ENCODE results near the gene SPC24.
"Not testable (repeated sequence)": the region's sequence is repeated elsewhere in the genome, so short reads cannot be mapped to it uniquely, and the experiment has no call there.

Gene SPC24

GRCh38 chr19:11191934-11192333 lies 36.4 kb upstream of the SPC24 start:
- DNase-seq = no peak

GRCh38 chr19:11191273-11191755 lies 35.7 kb upstream of the SPC24 start:
- no peak for DNase-seq

DNA sequence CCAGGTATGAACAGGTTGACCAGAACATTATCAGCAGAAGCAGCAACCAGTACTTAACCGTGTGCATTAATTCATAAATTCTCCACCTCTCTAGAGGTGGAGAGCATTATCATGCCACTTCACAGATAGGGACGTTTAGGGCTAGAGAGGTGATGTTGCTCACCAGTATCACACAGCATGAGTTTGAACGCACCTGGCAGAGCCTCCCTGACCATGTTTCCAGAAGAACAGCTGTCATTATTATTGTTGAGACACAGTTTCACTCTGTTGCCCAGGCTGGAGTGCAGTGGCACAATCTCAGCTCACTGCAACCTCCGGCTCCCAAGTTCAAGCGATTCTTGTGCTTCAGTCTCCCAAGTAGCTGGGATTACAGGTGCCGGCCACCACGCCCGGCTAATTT lies 34.9 kb upstream of the SPC24 start:
- no peak for DNase-seq

- no peak for DNase-seq
Measured at GRCh38 chr19:11187441-11187840, 31.9 kb upstream of the SPC24 start.

- DNase-seq = no peak
Measured at GRCh38 chr19:11182994-11183393, 27.4 kb upstream of the SPC24 start.

DNA sequence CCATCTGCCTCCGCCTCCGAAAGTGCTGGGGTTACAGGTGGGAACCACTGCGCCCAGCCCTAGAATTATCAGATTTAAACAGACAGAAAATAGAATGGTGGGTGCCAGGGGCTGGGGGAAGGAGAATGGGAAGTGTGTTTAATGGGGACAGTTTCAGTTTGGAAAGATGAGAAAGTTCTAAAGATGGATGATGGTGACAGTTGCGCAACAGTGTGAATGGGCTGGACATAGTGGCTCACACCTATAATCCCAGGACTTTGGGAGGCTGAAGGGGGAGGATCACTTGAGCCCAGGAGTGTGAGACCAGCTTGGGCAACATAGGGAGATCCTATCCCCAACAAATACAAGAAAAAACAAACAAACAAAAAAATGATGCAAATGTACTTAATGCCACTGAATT lies 25.9 kb upstream of the SPC24 start:
- no peak for DNase-seq

DNA sequence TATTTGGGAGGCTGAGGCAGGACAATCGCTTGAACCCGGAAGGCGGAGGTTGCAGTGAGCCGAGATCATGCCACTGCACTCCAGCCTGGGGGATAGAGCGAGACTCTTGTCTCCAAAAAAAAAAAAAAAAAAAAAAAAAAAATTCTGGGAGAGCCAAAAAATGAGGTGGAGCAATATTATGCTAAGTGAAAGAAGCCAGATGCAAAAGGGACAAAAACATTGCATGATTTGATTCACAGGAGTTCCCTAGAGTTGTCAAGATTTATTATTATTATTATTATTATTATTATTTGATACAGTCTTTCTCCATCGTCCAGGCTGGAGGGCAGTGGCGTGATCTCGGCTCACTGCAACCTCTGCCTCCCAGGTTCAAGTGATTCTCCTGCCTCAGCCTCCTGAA lies 25.4 kb upstream of the SPC24 start:
- DNase-seq = not testable (repeated sequence)

DNA sequence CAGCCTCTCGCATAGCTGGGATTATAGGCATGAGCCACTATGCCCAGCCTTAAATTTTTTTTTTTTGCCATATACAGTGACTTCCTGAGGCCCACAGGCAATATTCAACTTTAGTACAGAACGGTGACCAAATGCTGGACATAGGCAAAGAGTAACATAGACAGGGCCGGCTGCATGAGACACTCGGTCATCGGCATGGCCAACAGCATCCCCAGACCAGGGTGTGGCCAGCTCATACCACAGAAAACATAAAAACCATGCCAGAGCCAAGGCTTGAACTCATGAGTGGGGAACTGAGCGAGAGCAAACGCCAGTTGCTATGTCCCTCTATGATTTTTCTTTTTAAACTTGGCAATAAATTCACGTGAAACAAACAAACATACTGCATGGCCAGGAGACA lies 24.8 kb upstream of the SPC24 start:
- DNase-seq = no peak

GRCh38 chr19:11179716-11180297 lies 24.2 kb upstream of the SPC24 start:
- no peak for DNase-seq

GRCh38 chr19:11179145-11179465 lies 23.5 kb upstream of the SPC24 start:
- DNase-seq = not testable (repeated sequence)

GRCh38 chr19:11177592-11177991 lies 22.0 kb upstream of the SPC24 start:
- no peak for DNase-seq

GRCh38 chr19:11176466-11177193 lies 21.0 kb upstream of the SPC24 start:
- no peak for DNase-seq

GRCh38 chr19:11175920-11176319 lies 20.3 kb upstream of the SPC24 start:
- DNase-seq = no peak

GRCh38 chr19:11174336-11174735 lies 18.8 kb upstream of the SPC24 start:
- no peak for DNase-seq

GRCh38 chr19:11173516-11174155 lies 18.1 kb upstream of the SPC24 start:
- DNase-seq = no peak

DNA sequence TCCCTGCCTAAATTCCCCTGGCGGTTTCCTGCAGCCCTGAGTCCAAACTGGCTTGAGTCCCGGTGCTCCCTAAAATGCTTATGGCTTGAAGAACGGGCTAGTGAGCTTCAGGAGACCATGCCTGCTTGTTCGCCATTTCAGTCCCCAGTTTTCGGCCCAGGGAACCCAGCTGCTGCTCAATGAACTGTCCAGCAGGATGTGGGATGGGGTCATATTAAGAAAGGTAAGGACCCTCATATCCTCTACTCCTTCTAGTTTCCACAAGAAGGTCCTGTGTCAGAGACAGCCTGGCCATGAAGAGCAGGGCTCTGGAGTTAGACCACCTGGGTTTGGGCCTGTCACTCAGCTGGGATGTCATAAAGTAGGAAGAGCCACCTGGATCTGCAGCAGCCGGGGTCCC lies 17.0 kb upstream of the SPC24 start:
- DNase-seq = no peak

DNA sequence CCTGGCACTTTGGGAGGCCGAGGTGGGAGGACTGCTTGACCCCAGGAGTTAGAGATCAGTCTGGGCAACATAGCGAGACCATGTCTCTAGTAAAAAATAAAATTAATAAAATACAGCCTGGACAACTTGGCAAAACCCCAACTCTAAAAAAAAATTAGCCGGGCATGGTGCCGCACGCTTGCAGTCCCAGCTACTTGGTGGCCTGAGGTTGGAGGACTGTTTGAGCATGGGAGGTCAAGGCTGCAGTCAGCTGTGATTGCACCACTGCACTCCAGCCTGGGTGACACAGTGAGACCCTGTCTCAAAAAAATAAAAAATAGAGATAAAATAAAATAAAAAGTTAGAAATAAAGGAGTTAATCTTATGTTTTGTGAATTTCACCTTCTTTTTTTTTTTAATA lies 15.6 kb upstream of the SPC24 start:
- DNase-seq = no peak

- no peak for DNase-seq
Measured at GRCh38 chr19:11169896-11170678, 14.5 kb upstream of the SPC24 start.

GRCh38 chr19:11168568-11168967 lies 13.0 kb upstream of the SPC24 start:
- no peak for DNase-seq

DNA sequence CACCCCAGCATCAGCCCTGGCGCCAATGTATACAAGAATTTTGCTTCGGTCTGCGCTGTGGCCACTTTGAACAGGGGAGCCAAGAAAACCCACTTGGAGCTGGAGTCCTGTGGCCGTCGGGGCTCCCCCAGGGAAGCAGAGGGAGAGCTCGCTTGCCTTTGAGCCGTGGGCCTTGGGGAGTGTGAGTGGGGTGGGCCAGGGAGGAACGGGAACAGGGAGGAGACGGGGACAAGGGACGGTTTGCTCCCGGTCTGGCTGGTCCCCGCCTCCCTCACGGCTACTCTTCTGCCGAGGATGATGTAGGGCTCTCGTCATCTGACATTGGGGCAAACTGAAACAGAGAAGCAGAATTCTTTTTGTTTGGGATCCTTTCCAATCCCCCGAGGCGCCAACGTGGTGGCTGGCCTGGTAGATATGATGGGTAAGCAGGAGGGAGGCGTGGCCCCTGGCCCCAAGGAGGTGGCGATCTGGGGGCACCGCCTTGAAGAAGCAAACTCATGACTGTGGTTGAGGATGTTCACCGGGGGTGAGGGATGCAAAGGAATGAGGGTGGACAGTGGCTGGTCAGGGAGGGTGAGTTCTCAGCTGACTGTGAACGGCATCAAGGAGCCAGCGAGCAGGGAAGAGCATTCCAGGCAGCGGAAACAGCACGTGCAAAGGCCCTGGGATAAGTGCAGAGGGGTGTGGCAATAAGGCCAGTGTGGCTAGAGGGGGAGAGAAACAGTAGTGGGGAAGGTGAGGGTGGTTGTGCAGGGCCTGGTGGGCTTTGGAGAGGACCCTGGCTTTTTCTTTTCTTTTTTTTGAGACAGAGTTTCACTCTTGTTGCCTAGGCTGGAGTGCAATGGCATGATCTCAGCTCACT lies 10.9 kb upstream of the SPC24 start:
- DNase-seq = no peak

- DNase-seq = no peak
Measured at GRCh38 chr19:11165486-11166030, 10.0 kb upstream of the SPC24 start.

DNA sequence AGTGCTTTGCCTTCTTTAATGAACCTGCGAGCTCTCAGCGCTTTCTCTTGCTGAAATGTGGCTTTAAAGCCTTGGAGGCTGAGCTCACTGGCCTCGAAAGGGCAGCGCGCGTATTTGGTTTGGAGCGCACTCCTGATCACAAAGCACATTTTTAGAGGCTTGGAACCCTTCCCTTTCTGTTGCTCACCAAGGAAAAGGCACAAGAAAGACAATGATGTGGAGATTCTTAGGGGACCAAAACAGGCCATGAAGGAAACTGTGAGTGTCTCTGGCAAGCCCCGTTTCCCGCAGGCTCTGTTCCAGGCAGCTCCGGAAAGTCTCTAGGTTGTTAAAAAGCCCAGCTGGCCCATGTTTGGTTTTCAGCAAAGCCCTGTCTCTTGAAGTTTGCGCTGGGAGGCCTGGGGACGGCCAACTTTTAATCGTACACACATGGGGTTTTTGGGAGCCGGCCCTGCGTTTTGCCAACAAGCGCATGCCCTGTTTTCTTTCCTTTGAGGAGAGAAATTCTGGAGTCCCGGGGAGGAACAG lies 9.4 kb upstream of the SPC24 start:
- no peak for DNase-seq
